ENCODE results near the gene GFRA3.

GFRA3 gene

GRCh38 chr5:138226910-138227309 lies 47.5 kb downstream of the GFRA3 start:
- Histone ChIP-seq H3K36me3 (ENCODE audit: control insufficient read depth, insufficient read depth, low read length) (no peaks in the 10 kb centered on the region), H3K27me3 (ENCODE audit: control insufficient read depth, insufficient read depth, low read length) (peaks cover 8% of the 10 kb centered on the region), H3K9ac (ENCODE audit: low read depth, low read length) (no peak overlapping the region), H3K9me3 (ENCODE audit: control insufficient read depth, insufficient read depth, low read length) (no peaks in the 10 kb centered on the region), H3K4me3 (ENCODE audit: low read depth, low read length) (no peak overlapping the region), H3K4me1 (ENCODE audit: control insufficient read depth, insufficient read depth, low read length) (no peaks in the 10 kb centered on the region)

- Histone ChIP-seq H3K36me3 (ENCODE audit: control insufficient read depth, insufficient read depth, low read length) (no peaks in the 10 kb centered on the region), H3K4me3 (ENCODE audit: low read depth, low read length) (no peak overlapping the region), H3K4me1 (ENCODE audit: control insufficient read depth, insufficient read depth, low read length) (no peaks in the 10 kb centered on the region), H3K9ac (ENCODE audit: low read depth, low read length) (no peak overlapping the region), H3K27me3 (ENCODE audit: control insufficient read depth, insufficient read depth, low read length) (peaks cover 8% of the 10 kb centered on the region), H3K9me3 (ENCODE audit: control insufficient read depth, insufficient read depth, low read length) (no peaks in the 10 kb centered on the region)
Measured at GRCh38 chr5:138224712-138225111, 49.7 kb downstream of the GFRA3 start.

GRCh38 chr5:138223532-138223931 lies 50.9 kb downstream of the GFRA3 start:
- Histone ChIP-seq H3K4me3 (ENCODE audit: low read depth, low read length) (no peak overlapping the region), H3K9ac (ENCODE audit: low read depth, low read length) (no peak overlapping the region), H3K27me3 (ENCODE audit: control insufficient read depth, insufficient read depth, low read length) (peaks cover 8% of the 10 kb centered on the region), H3K4me1 (ENCODE audit: control insufficient read depth, insufficient read depth, low read length) (no peaks in the 10 kb centered on the region), H3K9me3 (ENCODE audit: control insufficient read depth, insufficient read depth, low read length) (no peaks in the 10 kb centered on the region), H3K36me3 (ENCODE audit: control insufficient read depth, insufficient read depth, low read length) (no peaks in the 10 kb centered on the region)

GRCh38 chr5:138216799-138217198 lies 57.6 kb downstream of the GFRA3 start:
- Histone ChIP-seq H3K36me3 (ENCODE audit: control insufficient read depth, insufficient read depth, low read length) (no peaks in the 10 kb centered on the region), H3K9me3 (ENCODE audit: control insufficient read depth, insufficient read depth, low read length) (no peaks in the 10 kb centered on the region), H3K4me3 (ENCODE audit: low read depth, low read length) (no peak overlapping the region), H3K9ac (ENCODE audit: low read depth, low read length) (no peak overlapping the region), H3K4me1 (ENCODE audit: control insufficient read depth, insufficient read depth, low read length) (no peaks in the 10 kb centered on the region), H3K27me3 (ENCODE audit: control insufficient read depth, insufficient read depth, low read length) (no peaks in the 10 kb centered on the region)

GRCh38 chr5:138213161-138214029 lies 61.0 kb downstream of the GFRA3 start, which contains the start of gene CDC23:
TSS of gene CDC23 (minus strand) at chr5:138213323. CDS start at chr5:138213312, 11 bp downstream.
- Histone ChIP-seq H3K9ac (ENCODE audit: low read depth, low read length) (peak within 1 kb of the TSS; percentile 97), H3K4me3 (ENCODE audit: low read depth, low read length) (peak within 1 kb of the TSS; percentile 99), H3K36me3 (ENCODE audit: control insufficient read depth, insufficient read depth, low read length) (no peaks in the 10 kb centered on the region), H3K9me3 (ENCODE audit: control insufficient read depth, insufficient read depth, low read length) (no peaks in the 10 kb centered on the region), H3K4me1 (ENCODE audit: control insufficient read depth, insufficient read depth, low read length) (no peaks in the 10 kb centered on the region), H3K27me3 (ENCODE audit: control insufficient read depth, insufficient read depth, low read length) (no peaks in the 10 kb centered on the region)

GRCh38 chr5:138212828-138213160 lies 61.6 kb downstream of the GFRA3 start:
- H3K9me3 ChIP-seq (ENCODE audit: control insufficient read depth, insufficient read depth, low read length), result no peaks in the 10 kb centered on the region
- H3K27me3 ChIP-seq (ENCODE audit: control insufficient read depth, insufficient read depth, low read length), result no peaks in the 10 kb centered on the region
- peak overlapping the region; percentile 97 for H3K9ac ChIP-seq (ENCODE audit: low read depth, low read length)
- H3K36me3 ChIP-seq (ENCODE audit: control insufficient read depth, insufficient read depth, low read length), result no peaks in the 10 kb centered on the region
- H3K4me3 ChIP-seq (ENCODE audit: low read depth, low read length), result peak overlapping the region; percentile 99
- H3K4me1 ChIP-seq (ENCODE audit: control insufficient read depth, insufficient read depth, low read length), result no peaks in the 10 kb centered on the region

- H3K36me3 ChIP-seq (ENCODE audit: control insufficient read depth, insufficient read depth, low read length), result no peaks in the 10 kb centered on the region
- no peak overlapping the region for H3K4me3 ChIP-seq (ENCODE audit: low read depth, low read length)
- no peak overlapping the region for H3K9ac ChIP-seq (ENCODE audit: low read depth, low read length)
- no peaks in the 10 kb centered on the region for H3K4me1 ChIP-seq (ENCODE audit: control insufficient read depth, insufficient read depth, low read length)
- no peaks in the 10 kb centered on the region for H3K9me3 ChIP-seq (ENCODE audit: control insufficient read depth, insufficient read depth, low read length)
- H3K27me3 ChIP-seq (ENCODE audit: control insufficient read depth, insufficient read depth, low read length), result no peaks in the 10 kb centered on the region
Measured at GRCh38 chr5:138210985-138211384, 63.4 kb downstream of the GFRA3 start.
